ENCODE results near the gene MINDY4B.

MINDY4B gene

GRCh38 chr3:150942221-150942620 lies 37.0 kb upstream of the MINDY4B start:
- Histone ChIP-seq H3K27me3 (ENCODE audit: insufficient read depth, poor library complexity, severe bottlenecking) (no peaks in the 10 kb centered on the region), H3K4me3 (replicated peaks; ENCODE audit: insufficient read depth, low read length) (no peak overlapping the region), H3K27ac (replicated peaks) (no peak overlapping the region)
- DNase-seq (ENCODE audit: low read depth in 1 of 2, low spot score in 1 of 2), result no peak
- TF ChIP-seq POLR2AphosphoS5 (IDR thresholded peaks at IDR 0.05; ENCODE audit: low read depth), result no peak
- no peak for TF ChIP-seq REST (IDR thresholded peaks at IDR 0.05; ENCODE audit: insufficient replicate concordance, low read depth)

- Histone ChIP-seq H3K4me3 (replicated peaks; ENCODE audit: insufficient read depth, low read length) (no peak overlapping the region), H3K27me3 (ENCODE audit: insufficient read depth, poor library complexity, severe bottlenecking) (peaks cover 12% of the 10 kb centered on the region), H3K27ac (replicated peaks) (no peak overlapping the region)
- TF ChIP-seq REST (IDR thresholded peaks at IDR 0.05; ENCODE audit: insufficient replicate concordance, low read depth), result no peak
- TF ChIP-seq SPI1 (IDR thresholded peaks at IDR 0.05; ENCODE audit: borderline replicate concordance, low read depth), result no peak
- no peak for TF ChIP-seq GABPA (IDR thresholded peaks at IDR 0.05; ENCODE audit: low read depth)
- TF ChIP-seq POLR2AphosphoS5 (IDR thresholded peaks at IDR 0.05; ENCODE audit: low read depth), result no peak
- TF ChIP-seq CTCF (IDR thresholded peaks at IDR 0.05; ENCODE audit: insufficient read depth, low read length), result no peak
- DNase-seq (ENCODE audit: low read depth in 1 of 2, low spot score in 1 of 2), result no peak
Measured at GRCh38 chr3:150936693-150937092, 31.5 kb upstream of the MINDY4B start.

- DNase-seq (ENCODE audit: low read depth in 1 of 2, low spot score in 1 of 2), result no peak
Measured at GRCh38 chr3:150933473-150933995, 28.3 kb upstream of the MINDY4B start.

More at GRCh38 chr3:150933473-150933995, 28.3 kb upstream of the MINDY4B start:
- Histone ChIP-seq H3K27me3 (ENCODE audit: insufficient read depth, poor library complexity, severe bottlenecking) (peaks cover 12% of the 10 kb centered on the region), H3K4me3 (replicated peaks; ENCODE audit: insufficient read depth, low read length) (no peak overlapping the region), H3K27ac (replicated peaks) (no peak overlapping the region)
- no peak for TF ChIP-seq GABPA (IDR thresholded peaks at IDR 0.05; ENCODE audit: low read depth)
- TF ChIP-seq REST (IDR thresholded peaks at IDR 0.05; ENCODE audit: insufficient replicate concordance, low read depth), result no peak
- no peak for TF ChIP-seq SPI1 (IDR thresholded peaks at IDR 0.05; ENCODE audit: borderline replicate concordance, low read depth)
- no peak for TF ChIP-seq POLR2AphosphoS5 (IDR thresholded peaks at IDR 0.05; ENCODE audit: low read depth)
- TF ChIP-seq CTCF (IDR thresholded peaks at IDR 0.05; ENCODE audit: insufficient read depth, low read length), result no peak
